ENCODE measurements around the gene IDI1.
"Not testable (repeated sequence)": the region's sequence is repeated elsewhere in the genome, so short reads cannot be mapped to it uniquely, and the experiment has no call there.

The IDI1 gene

DNA sequence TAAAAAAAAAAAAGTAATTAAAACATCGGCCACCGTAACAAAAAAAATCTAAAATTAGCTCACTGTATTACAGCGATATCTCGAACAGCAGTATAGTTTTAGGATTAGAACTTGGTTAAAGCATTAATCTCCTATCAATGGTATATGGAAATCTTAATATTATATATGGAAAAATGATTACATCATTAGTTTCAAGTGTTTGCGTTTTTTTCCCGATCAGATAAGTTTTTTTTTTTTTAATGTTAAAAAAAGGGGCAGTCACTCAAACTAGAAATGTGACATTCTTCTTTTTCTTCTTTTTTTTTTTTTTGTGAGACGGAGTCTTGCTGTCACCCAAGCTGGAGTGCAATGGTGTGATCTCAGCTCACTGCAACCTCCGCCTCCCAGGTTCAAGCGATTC is 7.4 kb downstream of the IDI1 start:
- H3K9me3 ChIP-seq (ENCODE audit: insufficient read depth, low read length), result no peaks in the 10 kb centered on the region
- H3K27me3 ChIP-seq (ENCODE audit: low read length), result no peaks in the 10 kb centered on the region
- no peak overlapping the region for H3K9ac ChIP-seq (ENCODE audit: low read length)
- 0 out of 2 replicates have a peak, but pooled peaks cover 7% of the 10 kb centered on the region for H4K20me1 ChIP-seq (ENCODE audit: low read depth, low read length)
- H3K4me3 ChIP-seq (ENCODE audit: insufficient read depth, low read length, poor library complexity, severe bottlenecking), result no peak overlapping the region
- peaks cover 82% of the 10 kb centered on the region for H3F3A ChIP-seq (ENCODE audit: insufficient read depth)
- TF ChIP-seq EZH2phosphoT487 (conservative IDR thresholded peaks at IDR 0.05; ENCODE audit: low read length), result no peak
- TF ChIP-seq, protein P1, sequence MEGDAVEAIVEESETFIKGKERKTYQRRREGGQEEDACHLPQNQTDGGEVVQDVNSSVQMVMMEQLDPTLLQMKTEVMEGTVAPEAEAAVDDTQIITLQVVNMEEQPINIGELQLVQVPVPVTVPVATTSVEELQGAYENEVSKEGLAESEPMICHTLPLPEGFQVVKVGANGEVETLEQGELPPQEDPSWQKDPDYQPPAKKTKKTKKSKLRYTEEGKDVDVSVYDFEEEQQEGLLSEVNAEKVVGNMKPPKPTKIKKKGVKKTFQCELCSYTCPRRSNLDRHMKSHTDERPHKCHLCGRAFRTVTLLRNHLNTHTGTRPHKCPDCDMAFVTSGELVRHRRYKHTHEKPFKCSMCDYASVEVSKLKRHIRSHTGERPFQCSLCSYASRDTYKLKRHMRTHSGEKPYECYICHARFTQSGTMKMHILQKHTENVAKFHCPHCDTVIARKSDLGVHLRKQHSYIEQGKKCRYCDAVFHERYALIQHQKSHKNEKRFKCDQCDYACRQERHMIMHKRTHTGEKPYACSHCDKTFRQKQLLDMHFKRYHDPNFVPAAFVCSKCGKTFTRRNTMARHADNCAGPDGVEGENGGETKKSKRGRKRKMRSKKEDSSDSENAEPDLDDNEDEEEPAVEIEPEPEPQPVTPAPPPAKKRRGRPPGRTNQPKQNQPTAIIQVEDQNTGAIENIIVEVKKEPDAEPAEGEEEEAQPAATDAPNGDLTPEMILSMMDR (IDR thresholded peaks at IDR 0.05; ENCODE audit: insufficient read depth, low read length, poor library complexity, severe bottlenecking), result no peak
- H3K36me3 ChIP-seq (ENCODE audit: low read length), result peaks cover 44% of the 10 kb centered on the region
- no peaks in the 10 kb centered on the region for H3K9me2 ChIP-seq (replicated peaks; ENCODE audit: insufficient read depth, low read length)
- no peak overlapping the region for H3K4me2 ChIP-seq (ENCODE audit: low read depth, low read length, poor library complexity, severe bottlenecking)
- H3K79me2 ChIP-seq (ENCODE audit: insufficient read depth, low read length), result peaks cover 32% of the 10 kb centered on the region
- H2AFZ ChIP-seq (ENCODE audit: low read depth, low read length, severe bottlenecking), result no peak overlapping the region
- H3K27ac ChIP-seq (ENCODE audit: low read depth, low read length), result no peak overlapping the region

DNA sequence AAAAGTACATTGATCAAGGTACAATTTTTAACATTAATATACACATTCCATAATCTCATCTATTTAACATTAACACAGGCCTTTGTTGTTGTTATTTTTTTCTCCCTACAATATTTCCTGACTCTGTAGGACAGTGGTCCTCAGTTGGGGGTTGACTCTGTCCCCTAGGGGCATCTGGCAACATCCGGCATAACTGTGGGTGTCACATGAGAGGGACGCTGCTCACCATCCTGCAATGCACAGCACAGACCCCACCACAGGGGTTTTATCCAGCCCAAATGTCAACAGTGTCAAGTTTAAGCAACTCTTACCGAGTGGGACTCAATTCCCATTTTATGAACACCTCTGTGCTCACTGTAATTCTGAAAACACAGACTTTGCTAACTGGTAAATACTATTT is 8.8 kb downstream of the IDI1 start:
- H4K20me1 ChIP-seq (ENCODE audit: low read depth, low read length), result 0 out of 2 replicates have a peak, but pooled peaks cover 7% of the 10 kb centered on the region
- no peak overlapping the region for H3K9ac ChIP-seq (ENCODE audit: low read length)
- TF ChIP-seq, protein P1 (IDR thresholded peaks at IDR 0.05; ENCODE audit: insufficient read depth, low read length, poor library complexity, severe bottlenecking), result no peak
- no peak for TF ChIP-seq EZH2phosphoT487 (conservative IDR thresholded peaks at IDR 0.05; ENCODE audit: low read length)
- H3K9me2 ChIP-seq (replicated peaks; ENCODE audit: insufficient read depth, low read length), result no peaks in the 10 kb centered on the region
- H3K9me3 ChIP-seq (ENCODE audit: insufficient read depth, low read length), result no peaks in the 10 kb centered on the region
- H3K36me3 ChIP-seq (ENCODE audit: low read length), result peaks cover 41% of the 10 kb centered on the region
- H3K4me3 ChIP-seq (ENCODE audit: insufficient read depth, low read length, poor library complexity, severe bottlenecking), result no peak overlapping the region
- H3K79me2 ChIP-seq (ENCODE audit: insufficient read depth, low read length), result peaks cover 19% of the 10 kb centered on the region
- H2AFZ ChIP-seq (ENCODE audit: low read depth, low read length, severe bottlenecking), result no peak overlapping the region
- no peak overlapping the region for H3K4me2 ChIP-seq (ENCODE audit: low read depth, low read length, poor library complexity, severe bottlenecking)
- H3F3A ChIP-seq (ENCODE audit: insufficient read depth), result peaks cover 71% of the 10 kb centered on the region
- no peaks in the 10 kb centered on the region for H3K27me3 ChIP-seq (ENCODE audit: low read length)
- H3K27ac ChIP-seq (ENCODE audit: low read depth, low read length), result no peak overlapping the region

DNA sequence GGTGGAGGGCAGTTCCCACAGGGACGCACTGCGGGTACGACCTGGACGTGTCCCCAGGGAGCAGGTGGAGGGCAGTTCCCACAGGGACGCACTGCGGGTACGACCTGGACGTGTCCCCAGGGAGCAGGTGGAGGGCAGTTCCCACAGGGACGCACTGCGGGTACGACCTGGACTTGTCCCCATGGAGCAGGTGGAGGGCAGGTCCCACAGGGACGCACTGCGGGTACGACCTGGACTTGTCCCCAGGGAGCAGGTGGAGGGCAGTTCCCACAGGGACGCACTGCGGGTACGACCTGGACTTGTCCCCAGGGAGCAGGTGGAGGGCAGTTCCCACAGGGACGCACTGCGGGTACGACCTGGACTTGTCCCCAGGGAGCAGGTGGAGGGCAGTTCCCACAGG is 10.2 kb downstream of the IDI1 start:
- not testable (repeated sequence) for H3K4me3 ChIP-seq (ENCODE audit: insufficient read depth, low read length, poor library complexity, severe bottlenecking); H4K20me1 ChIP-seq (ENCODE audit: low read depth, low read length); H3K27me3 ChIP-seq (ENCODE audit: low read length); H3K9me2 ChIP-seq (replicated peaks; ENCODE audit: insufficient read depth, low read length); H2AFZ ChIP-seq (ENCODE audit: low read depth, low read length, severe bottlenecking); H3K4me2 ChIP-seq (ENCODE audit: low read depth, low read length, poor library complexity, severe bottlenecking); H3K9me3 ChIP-seq (ENCODE audit: insufficient read depth, low read length); H3K27ac ChIP-seq (ENCODE audit: low read depth, low read length); H3K79me2 ChIP-seq (ENCODE audit: insufficient read depth, low read length); H3K9ac ChIP-seq (ENCODE audit: low read length)
- peaks cover 57% of the 10 kb centered on the region for H3F3A ChIP-seq (ENCODE audit: insufficient read depth)
- peaks cover 40% of the 10 kb centered on the region for H3K36me3 ChIP-seq (ENCODE audit: low read length)

DNA sequence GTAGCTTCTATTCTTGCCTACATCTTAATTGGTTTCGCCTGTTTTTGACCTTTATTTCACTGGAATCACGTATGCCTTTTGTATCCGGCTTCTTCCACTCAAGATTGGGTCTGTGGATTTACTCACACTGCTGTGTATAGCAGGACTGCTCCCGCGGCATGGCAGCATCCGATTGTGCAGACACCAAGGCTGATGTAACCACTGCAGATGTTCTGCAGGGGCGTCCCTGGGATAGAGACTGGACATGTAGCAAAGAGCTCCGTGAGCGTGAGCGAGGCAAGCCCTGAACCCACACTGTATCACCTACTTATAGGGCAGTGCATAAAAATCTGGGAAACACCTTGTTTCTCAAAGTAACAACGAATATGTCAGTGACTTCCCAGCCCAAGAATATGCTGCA is 11.8 kb downstream of the IDI1 start:
- no peak overlapping the region for H2AFZ ChIP-seq (ENCODE audit: low read depth, low read length, severe bottlenecking)
- no peak overlapping the region for H3K4me3 ChIP-seq (ENCODE audit: insufficient read depth, low read length, poor library complexity, severe bottlenecking)
- no peaks in the 10 kb centered on the region for H3K27me3 ChIP-seq (ENCODE audit: low read length)
- no peaks in the 10 kb centered on the region; the same call in 1 of the 2 replicates for H3K79me2 ChIP-seq (ENCODE audit: insufficient read depth, low read length)
- 0 out of 2 replicates have a peak, but pooled peaks cover 7% of the 10 kb centered on the region for H4K20me1 ChIP-seq (ENCODE audit: low read depth, low read length)
- H3K4me2 ChIP-seq (ENCODE audit: low read depth, low read length, poor library complexity, severe bottlenecking), result no peak overlapping the region
- no peak overlapping the region for H3K9ac ChIP-seq (ENCODE audit: low read length)
- no peaks in the 10 kb centered on the region for H3K9me2 ChIP-seq (replicated peaks; ENCODE audit: insufficient read depth, low read length)
- peaks cover 25% of the 10 kb centered on the region for H3K36me3 ChIP-seq (ENCODE audit: low read length)
- no peak for TF ChIP-seq EZH2phosphoT487 (conservative IDR thresholded peaks at IDR 0.05; ENCODE audit: low read length)
- TF ChIP-seq, protein P1 (IDR thresholded peaks at IDR 0.05; ENCODE audit: insufficient read depth, low read length, poor library complexity, severe bottlenecking), result no peak
- H3K9me3 ChIP-seq (ENCODE audit: insufficient read depth, low read length), result no peaks in the 10 kb centered on the region
- no peak overlapping the region for H3K27ac ChIP-seq (ENCODE audit: low read depth, low read length)
- H3F3A ChIP-seq (ENCODE audit: insufficient read depth), result peaks cover 40% of the 10 kb centered on the region

Measured in SU-DHL-6 (cell line).